Measurements from ENCODE around the gene ZDHHC20.

The ZDHHC20 gene

DNA sequence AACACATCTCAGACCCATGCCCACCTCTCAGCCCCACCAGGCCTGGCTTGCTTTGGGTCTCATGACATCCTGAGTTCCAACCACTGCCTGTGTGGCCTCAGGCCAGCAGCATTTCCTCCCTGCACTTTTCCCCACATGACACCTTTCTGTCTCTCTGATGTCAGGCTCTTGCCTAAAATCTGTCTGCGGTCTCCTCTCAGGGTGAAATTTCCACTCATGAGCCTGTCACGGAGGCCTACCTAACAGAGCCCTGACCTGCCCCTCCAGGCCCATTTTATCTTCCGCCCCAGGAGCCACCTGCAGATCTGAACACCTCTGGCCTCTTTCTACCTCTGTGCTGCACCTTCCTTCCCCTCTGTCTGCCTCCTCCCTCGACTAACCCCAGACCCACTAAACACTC is 93.5 kb downstream of the ZDHHC20 start:
- no peak for DNase-seq (ENCODE audit: low read depth)
- no peak overlapping the region for H3K4me3 ChIP-seq (ENCODE audit: low read depth, low read length)
- TF ChIP-seq, protein P1, sequence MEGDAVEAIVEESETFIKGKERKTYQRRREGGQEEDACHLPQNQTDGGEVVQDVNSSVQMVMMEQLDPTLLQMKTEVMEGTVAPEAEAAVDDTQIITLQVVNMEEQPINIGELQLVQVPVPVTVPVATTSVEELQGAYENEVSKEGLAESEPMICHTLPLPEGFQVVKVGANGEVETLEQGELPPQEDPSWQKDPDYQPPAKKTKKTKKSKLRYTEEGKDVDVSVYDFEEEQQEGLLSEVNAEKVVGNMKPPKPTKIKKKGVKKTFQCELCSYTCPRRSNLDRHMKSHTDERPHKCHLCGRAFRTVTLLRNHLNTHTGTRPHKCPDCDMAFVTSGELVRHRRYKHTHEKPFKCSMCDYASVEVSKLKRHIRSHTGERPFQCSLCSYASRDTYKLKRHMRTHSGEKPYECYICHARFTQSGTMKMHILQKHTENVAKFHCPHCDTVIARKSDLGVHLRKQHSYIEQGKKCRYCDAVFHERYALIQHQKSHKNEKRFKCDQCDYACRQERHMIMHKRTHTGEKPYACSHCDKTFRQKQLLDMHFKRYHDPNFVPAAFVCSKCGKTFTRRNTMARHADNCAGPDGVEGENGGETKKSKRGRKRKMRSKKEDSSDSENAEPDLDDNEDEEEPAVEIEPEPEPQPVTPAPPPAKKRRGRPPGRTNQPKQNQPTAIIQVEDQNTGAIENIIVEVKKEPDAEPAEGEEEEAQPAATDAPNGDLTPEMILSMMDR (IDR thresholded peaks at IDR 0.05; ENCODE audit: control insufficient read depth, extremely low read depth, insufficient read depth) = no peak

DNA sequence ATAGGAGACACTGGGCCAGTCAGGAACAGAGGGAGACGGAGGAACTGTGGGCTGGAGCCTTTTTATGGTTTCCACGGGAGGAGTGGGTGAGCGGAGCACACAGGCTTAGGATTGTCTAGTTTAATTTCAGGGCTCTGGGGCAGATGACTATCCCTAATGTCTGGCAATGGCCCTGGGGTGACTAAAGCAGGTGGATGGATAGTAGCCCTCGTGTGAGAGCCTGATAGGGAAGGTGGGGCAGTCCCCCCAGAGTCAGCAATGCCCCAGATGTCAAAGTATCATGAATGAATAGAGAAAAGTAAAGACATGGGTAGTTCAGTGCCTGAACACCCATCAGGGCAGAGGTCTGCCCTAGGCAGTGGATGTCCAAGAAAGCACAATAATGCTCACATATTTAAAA is 94.2 kb downstream of the ZDHHC20 start:
- no peak for DNase-seq (ENCODE audit: low read depth)
- H3K4me3 ChIP-seq (ENCODE audit: low read depth, low read length) = no peak overlapping the region
- TF ChIP-seq, protein P1 (IDR thresholded peaks at IDR 0.05; ENCODE audit: control insufficient read depth, extremely low read depth, insufficient read depth) = no peak

DNA sequence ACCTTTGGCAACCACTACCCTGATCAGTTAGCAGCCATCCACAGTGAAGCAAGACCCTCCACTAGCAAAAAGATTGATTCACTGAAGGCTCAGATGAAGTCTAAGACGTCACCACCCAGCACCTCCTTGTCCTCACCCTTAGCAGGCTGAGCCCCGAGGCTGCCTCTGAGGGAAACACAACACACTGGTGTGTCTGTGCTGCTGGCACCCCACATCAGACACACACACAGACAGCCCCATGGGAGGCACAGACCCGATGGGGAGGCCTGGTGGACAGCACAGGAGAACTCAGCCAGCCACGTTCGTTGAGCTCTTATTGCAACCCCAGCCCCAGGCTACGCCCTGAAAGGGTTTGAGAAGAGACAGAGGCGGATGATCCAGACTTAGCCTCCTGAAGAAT is 94.7 kb downstream of the ZDHHC20 start:
- no peak for DNase-seq (ENCODE audit: low read depth)
- no peak overlapping the region for H3K4me3 ChIP-seq (ENCODE audit: low read depth, low read length)
- TF ChIP-seq, protein P1 (IDR thresholded peaks at IDR 0.05; ENCODE audit: control insufficient read depth, extremely low read depth, insufficient read depth) = no peak

DNA sequence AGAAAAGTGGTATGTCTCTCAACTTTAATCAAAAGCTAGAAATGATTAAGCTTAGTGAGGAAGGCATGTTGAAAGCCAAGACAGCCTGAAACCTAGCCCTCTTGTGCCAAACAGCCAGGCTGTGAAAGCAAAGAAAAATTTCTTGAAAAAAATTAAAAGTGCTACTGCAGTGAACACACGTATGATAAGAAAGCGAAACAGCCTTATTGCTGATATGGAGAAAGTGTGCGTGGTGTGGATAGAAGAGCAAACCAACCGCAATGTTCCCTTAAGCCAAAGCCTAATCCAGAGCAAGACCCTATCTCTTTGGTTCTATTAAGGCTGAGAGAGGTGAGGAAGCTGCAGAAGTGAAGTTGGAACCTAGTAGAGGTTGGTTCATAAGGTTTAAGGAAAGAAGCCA is 96.4 kb downstream of the ZDHHC20 start:
- no peak overlapping the region for H3K4me3 ChIP-seq (ENCODE audit: low read depth, low read length)
- DNase-seq (ENCODE audit: low read depth) = no peak
- TF ChIP-seq, protein P1 (IDR thresholded peaks at IDR 0.05; ENCODE audit: control insufficient read depth, extremely low read depth, insufficient read depth) = no peak

DNA sequence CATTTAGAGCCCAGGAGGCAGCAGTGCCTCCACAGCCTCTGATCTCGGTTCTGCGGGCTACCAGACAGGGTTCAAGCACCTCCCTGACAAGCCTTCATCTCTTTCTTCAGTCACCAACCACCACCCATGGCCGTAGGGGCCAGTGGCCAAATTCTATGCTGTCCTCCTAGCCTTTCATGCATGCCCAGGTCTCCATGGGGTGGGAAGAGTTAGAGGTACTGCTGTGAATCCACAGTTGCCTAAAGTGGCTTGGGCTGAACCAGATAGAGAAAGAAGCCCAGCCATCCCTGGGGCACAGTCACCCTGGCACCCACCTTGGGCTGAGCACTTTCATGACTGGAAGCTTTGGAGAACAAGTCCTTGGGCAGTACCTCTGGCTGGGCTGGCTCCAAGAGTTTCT is 97.4 kb downstream of the ZDHHC20 start:
- TF ChIP-seq, protein P1 (IDR thresholded peaks at IDR 0.05; ENCODE audit: control insufficient read depth, extremely low read depth, insufficient read depth) = no peak
- no peak overlapping the region for H3K4me3 ChIP-seq (ENCODE audit: low read depth, low read length)
- no peak for DNase-seq (ENCODE audit: low read depth)

DNA sequence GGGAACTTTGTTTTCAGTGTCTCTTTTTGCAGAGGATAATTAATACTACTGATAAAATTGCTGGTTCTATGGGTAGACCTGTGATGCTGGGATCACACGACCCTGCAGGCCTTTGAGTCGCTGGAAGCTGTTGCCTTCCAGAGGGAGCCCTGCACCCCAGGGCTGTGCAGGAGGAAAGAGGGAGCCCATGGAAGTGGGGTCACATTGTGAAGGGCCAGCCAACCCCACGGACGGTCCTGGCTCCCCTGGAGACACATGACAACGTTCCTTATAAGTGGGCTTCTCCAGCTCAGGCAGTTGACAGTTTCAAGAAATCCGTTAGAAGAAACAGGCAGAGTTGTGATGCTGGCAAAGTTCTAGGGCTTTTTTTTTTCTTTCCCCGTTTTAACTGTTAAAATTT is 98.0 kb downstream of the ZDHHC20 start:
- DNase-seq (ENCODE audit: low read depth) = no peak
- no peak overlapping the region for H3K4me3 ChIP-seq (ENCODE audit: low read depth, low read length)
- TF ChIP-seq, protein P1 (IDR thresholded peaks at IDR 0.05; ENCODE audit: control insufficient read depth, extremely low read depth, insufficient read depth) = no peak

DNA sequence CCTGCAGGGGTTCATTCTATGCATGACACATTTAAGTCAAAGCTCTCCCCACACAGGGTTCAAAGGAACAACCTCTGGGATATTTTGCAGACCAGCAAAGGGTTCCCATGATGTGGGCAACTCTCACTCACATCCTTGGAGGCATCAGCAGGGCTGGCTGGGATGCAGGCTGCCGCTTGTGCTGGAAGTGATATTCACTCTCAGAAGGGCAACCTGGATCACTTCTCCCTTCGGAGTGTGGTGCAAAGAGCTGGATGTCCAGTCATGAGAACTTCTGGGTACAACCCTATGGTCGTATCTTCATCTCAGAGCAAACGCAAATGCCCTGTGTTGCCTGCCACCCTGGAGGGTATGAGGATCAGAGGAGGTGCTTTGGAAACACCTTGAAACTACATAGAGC is 98.6 kb downstream of the ZDHHC20 start:
- H3K4me3 ChIP-seq (ENCODE audit: low read depth, low read length) = no peak overlapping the region
- TF ChIP-seq, protein P1 (IDR thresholded peaks at IDR 0.05; ENCODE audit: control insufficient read depth, extremely low read depth, insufficient read depth) = no peak
- DNase-seq (ENCODE audit: low read depth) = no peak

Data from LNCaP clone FGC (cell line).